ENCODE measurements around the gene DPYSL3. TPM values are rescaled to one million over a fixed set of nuclear protein-coding genes. Genes with fewer than 3 reads are reported as not detected.

DPYSL3 gene
- total RNA-seq, 2 donors from 2014 or later: 161 to 255 TPM

- Histone ChIP-seq H3K27ac (no peak overlapping the region), H3K4me3 (no peak overlapping the region), H3K9me3 (no peaks in the 10 kb centered on the region), H3K36me3 (no peaks in the 10 kb centered on the region), H3K27me3 (replicated peaks; ENCODE audit: insufficient read depth) (no peaks in the 10 kb centered on the region), H3K4me1 (ENCODE audit: control insufficient read depth in 1 of 2, low read depth in 2 of 2) (peaks cover 44 to 84% of the 10 kb centered on the region in 2 donors)
- no peak for ATAC-seq (ENCODE audit: insufficient number of reproducible peaks, low FRiP score, low read depth)
- DNase-seq (ENCODE audit: low spot score): no peak
- no peak for TF ChIP-seq CTCF (IDR thresholded peaks at IDR 0.05)
These were observed 75.8 kb downstream of the DPYSL3 start for GRCh38 chr5:147434049-147434448.

- no peaks in the 10 kb centered on the region for H3K27me3 ChIP-seq (replicated peaks; ENCODE audit: insufficient read depth)
- DNase-seq (ENCODE audit: low spot score) (no peak), ATAC-seq (ENCODE audit: insufficient number of reproducible peaks, low FRiP score, low read depth) (no peak)
- H3K36me3 ChIP-seq: no peaks in the 10 kb centered on the region
- no peak for TF ChIP-seq CTCF (IDR thresholded peaks at IDR 0.05)
- H3K4me1 ChIP-seq (ENCODE audit: control insufficient read depth in 1 of 2, low read depth in 2 of 2): peaks cover 53 to 84% of the 10 kb centered on the region in 2 donors
- no peaks in the 10 kb centered on the region for H3K9me3 ChIP-seq
- H3K4me3 ChIP-seq: no peak overlapping the region
- H3K27ac ChIP-seq: peak overlapping the region; percentile 62 to 76
These were observed 77.5 kb downstream of the DPYSL3 start for GRCh38 chr5:147432323-147432722.

GRCh38 chr5:147431586-147431985 is 78.3 kb downstream of the DPYSL3 start:
- H3K27ac ChIP-seq: peak overlapping the region; percentile 62 to 76

GRCh38 chr5:147430628-147431027 is 79.2 kb downstream of the DPYSL3 start:
- Histone ChIP-seq H3K9me3 (no peaks in the 10 kb centered on the region), H3K27me3 (replicated peaks; ENCODE audit: insufficient read depth) (no peaks in the 10 kb centered on the region), H3K36me3 (no peaks in the 10 kb centered on the region), H3K4me3 (no peak overlapping the region), H3K27ac (peak overlapping the region; percentile 26 to 76), H3K4me1 (ENCODE audit: control insufficient read depth in 1 of 2, low read depth in 2 of 2) (peaks cover 47 to 84% of the 10 kb centered on the region in 2 donors)
- no peak for TF ChIP-seq CTCF (IDR thresholded peaks at IDR 0.05)
- DNase-seq (ENCODE audit: low spot score): no peak
- no peak for ATAC-seq (ENCODE audit: insufficient number of reproducible peaks, low FRiP score, low read depth)

More at GRCh38 chr5:147431586-147431985, 78.3 kb downstream of the DPYSL3 start:
- DNase-seq (ENCODE audit: low spot score) (no peak), ATAC-seq (ENCODE audit: insufficient number of reproducible peaks, low FRiP score, low read depth) (no peak)
- Histone ChIP-seq H3K9me3 (no peaks in the 10 kb centered on the region), H3K27me3 (replicated peaks; ENCODE audit: insufficient read depth) (no peaks in the 10 kb centered on the region), H3K4me1 (ENCODE audit: control insufficient read depth in 1 of 2, low read depth in 2 of 2) (peaks cover 54 to 84% of the 10 kb centered on the region in 2 donors), H3K4me3 (no peak overlapping the region), H3K36me3 (no peaks in the 10 kb centered on the region)
- no peak for TF ChIP-seq CTCF (IDR thresholded peaks at IDR 0.05)

- no peak for TF ChIP-seq CTCF (IDR thresholded peaks at IDR 0.05)
- peak; percentile 53 for DNase-seq (ENCODE audit: low spot score)
- H3K9me3 ChIP-seq: no peaks in the 10 kb centered on the region
- peaks cover 40 to 69% of the 10 kb centered on the region in 2 donors for H3K4me1 ChIP-seq (ENCODE audit: control insufficient read depth in 1 of 2, low read depth in 2 of 2)
- H3K36me3 ChIP-seq: peaks cover 6% of the 10 kb centered on the region
- H3K27ac ChIP-seq: peak overlapping the region; percentile 27 to 72
- peak; percentile 45 for ATAC-seq (ENCODE audit: insufficient number of reproducible peaks, low FRiP score, low read depth)
- H3K27me3 ChIP-seq (replicated peaks; ENCODE audit: insufficient read depth): no peaks in the 10 kb centered on the region
- H3K4me3 ChIP-seq: no peak overlapping the region
These were observed 82.1 kb downstream of the DPYSL3 start for GRCh38 chr5:147427521-147428401.
